Measurements from ENCODE around the gene ATRAID. TPM values are rescaled to one million over a fixed set of nuclear protein-coding genes. Genes with fewer than 3 reads are reported as not detected.

Gene ATRAID
- total and polyA plus RNA-seq, 2 of the 8 experiments (the other 6 are each of a cell fraction or from before 2014, with no cell fraction given) = 109 to 280 TPM

DNA sequence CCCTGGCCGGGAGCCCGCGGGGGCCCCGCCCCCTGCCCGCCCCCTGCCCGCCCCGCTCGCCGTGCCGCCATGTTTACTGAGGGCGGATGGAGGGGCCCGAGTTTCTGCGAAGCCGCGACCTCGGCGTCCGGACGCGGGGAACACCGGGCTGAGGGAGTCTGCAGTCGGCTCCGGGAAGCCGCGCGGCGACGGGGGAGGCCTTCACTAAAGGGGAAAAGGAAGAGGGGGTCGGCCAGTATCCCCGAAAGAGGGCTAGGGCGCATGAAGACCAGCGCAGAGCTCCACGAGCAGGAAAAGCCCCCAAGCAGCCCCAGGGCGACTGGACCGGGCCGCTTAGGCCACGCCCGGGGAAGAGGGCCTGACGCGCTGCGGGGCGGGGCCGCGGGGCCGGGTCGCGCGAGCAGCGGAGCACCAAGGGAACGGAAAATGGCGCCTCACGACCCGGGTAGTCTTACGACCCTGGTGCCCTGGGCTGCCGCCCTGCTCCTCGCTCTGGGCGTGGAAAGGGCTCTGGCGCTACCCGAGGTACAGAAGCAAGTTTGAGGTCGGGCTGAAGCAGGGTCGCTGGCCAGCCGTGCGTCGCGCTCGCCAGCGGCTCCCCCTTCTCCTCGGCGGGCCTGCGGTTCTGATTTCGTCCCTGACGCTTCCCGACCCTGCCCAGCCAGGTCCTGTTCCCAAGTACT is at the start of gene ATRAID, which contains the start of gene SLC5A6 (continued):
- TF ChIP-seq KDM4A (IDR thresholded peaks at IDR 0.05; ENCODE audit: low read depth, low read length, severe bottlenecking) (peak; percentile 24), TAF7 (optimal IDR thresholded peaks at IDR 0.05; ENCODE audit: borderline replicate concordance, low read depth, low read length) (peak; percentile 44), CEBPB (IDR thresholded peaks at IDR 0.05; ENCODE audit: low read depth, low read length) (no peak), MAFK (IDR thresholded peaks at IDR 0.05; ENCODE audit: low read depth, low read length) (no peak), EZH2 (IDR thresholded peaks at IDR 0.05; ENCODE audit: low read depth, low read length, severe bottlenecking) (no peak), JUN (IDR thresholded peaks at IDR 0.05; ENCODE audit: low read depth, low read length) (no peak), POLR2A (IDR thresholded peaks at IDR 0.05; ENCODE audit: control extremely low read depth in 1 of 2, low read depth in 2 of 2, low read length in 2 of 2) (peak; percentile 68 to 97), GABPA (IDR thresholded peaks at IDR 0.05; ENCODE audit: borderline replicate concordance, insufficient read depth, low read length) (no peak), ATF2 (IDR thresholded peaks at IDR 0.05; ENCODE audit: low read length) (peak; percentile 44; the same call in 1 of the 2 replicates), ASH2L (IDR thresholded peaks at IDR 0.05; ENCODE audit: low read length) (peak; percentile 31), RBBP5 (IDR thresholded peaks at IDR 0.05; ENCODE audit: borderline replicate concordance, low read depth, low read length) (peak; percentile 18), SP1 (IDR thresholded peaks at IDR 0.05; ENCODE audit: low read depth, low read length) (no peak), SAP30 (IDR thresholded peaks at IDR 0.05; ENCODE audit: insufficient read depth, insufficient replicate concordance, low read length) (no peak), TEAD4 (IDR thresholded peaks at IDR 0.05; ENCODE audit: low read depth, low read length) (no peak), MAX (IDR thresholded peaks at IDR 0.05) (no peak), POU5F1 (IDR thresholded peaks at IDR 0.05; ENCODE audit: low read depth, low read length) (no peak), SIX5 (IDR thresholded peaks at IDR 0.05; ENCODE audit: low read depth, low read length) (no peak)

All from H1 (cell line).